HT-29 (cell line): ENCODE measurements around the gene PPIG. TPM values are rescaled to one million over a fixed set of nuclear protein-coding genes. Genes with fewer than 3 reads are reported as not detected.
"Not testable (repeated sequence)": the region's sequence is repeated elsewhere in the genome, so short reads cannot be mapped to it uniquely, and the experiment has no call there.

ENCODE experiments used
- DNase-seq: peaks from one replicate; pipeline ENCODE4 v3.0.0-alpha.2; 2015; ENCODE audit warnings: low spot score
- total RNA-seq: library from RNA; depleted of rRNA; stranded (reverse); fragments of >200 nt; shearing (Covaris generic); gene quantifications from 2 replicates; pipeline ENCODE4 v1.2.3, GENCODE V29; 2014; rRNA removed

PPIG gene
- total RNA-seq, 1 experiment from 2014 or later: 20.7 TPM

- DNase-seq: no peak
Observed at GRCh38 chr2:169664600-169664977, 80.4 kb downstream of the PPIG start.

- no peak for DNase-seq
Observed at GRCh38 chr2:169664978-169665930, 81.1 kb downstream of the PPIG start.

GRCh38 chr2:169667583-169667982, 83.4 kb downstream of the PPIG start:
- DNase-seq: no peak

GRCh38 chr2:169670215-169670651, 86.1 kb downstream of the PPIG start:
- no peak for DNase-seq

- no peak for DNase-seq
Observed at GRCh38 chr2:169670937-169671336, 86.8 kb downstream of the PPIG start.

- no peak for DNase-seq
Observed at GRCh38 chr2:169672406-169672805, 88.3 kb downstream of the PPIG start.

GRCh38 chr2:169673106-169673505, 89.0 kb downstream of the PPIG start:
- no peak for DNase-seq

- DNase-seq: no peak
Observed at GRCh38 chr2:169673921-169674320, 89.8 kb downstream of the PPIG start.

- no peak for DNase-seq
Observed at GRCh38 chr2:169676357-169676756, 92.2 kb downstream of the PPIG start.

GRCh38 chr2:169676850-169677249, 92.7 kb downstream of the PPIG start:
- no peak for DNase-seq

GRCh38 chr2:169683054-169683424, 98.9 kb downstream of the PPIG start:
- no peak for DNase-seq

- no peak for DNase-seq
Observed at GRCh38 chr2:169683425-169684134, 99.4 kb downstream of the PPIG start.

GRCh38 chr2:169684135-169684565, 100.0 kb downstream of the PPIG start:
- no peak for DNase-seq

- not testable (repeated sequence) for DNase-seq
Observed at GRCh38 chr2:169684712-169685111, 100.6 kb downstream of the PPIG start.

GRCh38 chr2:169686825-169687224, 102.7 kb downstream of the PPIG start:
- not testable (repeated sequence) for DNase-seq

- not testable (repeated sequence) for DNase-seq
Observed at GRCh38 chr2:169687943-169688342, 103.8 kb downstream of the PPIG start.

- no peak for DNase-seq
Observed at GRCh38 chr2:169690958-169691357, 106.8 kb downstream of the PPIG start.

Other genes starting within 250 kb of the PPIG start
- gene LRP2, start 221.8 kb upstream of the PPIG start, total RNA-seq: not detected in 2 replicates
- 0.28 and 0.34 TPM in 2 replicates for gene BBS5, start 104.9 kb upstream of the PPIG start, total RNA-seq
- gene KLHL41, start 74.6 kb upstream of the PPIG start, total RNA-seq: not detected in 2 replicates
- gene FASTKD1, start 10.5 kb upstream of the PPIG start, total RNA-seq: 5.1 and 6.9 TPM in 2 replicates
- not detected in 2 replicates for gene CFAP210, start 110.1 kb downstream of the PPIG start, total RNA-seq
- gene PHOSPHO2, start 110.1 kb downstream of the PPIG start, total RNA-seq: 4.4 and 8.2 TPM in 2 replicates
- 5.4 and 12.1 TPM in 2 replicates for gene KLHL23, start 149.5 kb downstream of the PPIG start, total RNA-seq
- 77.5 and 83.2 TPM in 2 replicates for gene SSB, start 214.5 kb downstream of the PPIG start, total RNA-seq
- 35.8 and 43.2 TPM in 2 replicates for gene METTL5, start 240.6 kb downstream of the PPIG start, total RNA-seq
- gene UBR3, start 243.1 kb downstream of the PPIG start, total RNA-seq: 9.6 and 11.4 TPM in 2 replicates